ENCODE data around the gene CYP2S1.
A peak's percentile ranks its signal among the peaks of the same experiment; 100 is the strongest.

CYP2S1 gene

DNA sequence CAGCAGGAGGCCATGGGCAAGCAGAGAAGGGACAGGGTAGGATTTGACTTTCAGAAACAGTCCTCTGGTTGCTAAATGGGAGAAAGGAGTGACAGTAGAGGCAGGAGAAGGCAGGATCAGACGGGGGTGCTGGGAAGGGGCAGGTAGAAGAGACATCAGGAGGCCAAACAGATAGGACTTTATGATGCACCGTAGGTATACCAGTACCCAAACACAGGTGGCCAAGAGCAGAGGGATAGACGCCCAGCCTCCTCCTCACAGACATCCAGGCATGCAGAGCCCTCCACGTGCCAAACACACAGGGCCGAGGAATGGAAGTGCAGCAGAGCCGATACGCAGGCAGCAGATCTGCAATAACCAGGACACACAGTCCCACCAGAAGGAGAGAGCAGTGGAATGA lies 24.7 kb downstream of the CYP2S1 start:
- Histone ChIP-seq H3K4me1 (ENCODE audit: control insufficient read depth in 2 of 2, insufficient read depth in 1 of 2, low read depth in 1 of 2, low read length in 2 of 2) (peaks cover 12 to 20% of the 10 kb centered on the region in 2 donors), H3K79me1 (ENCODE audit: low read depth, low read length) (peaks cover 17% of the 10 kb centered on the region), H3K9me3 (replicated peaks in 1 of 2; ENCODE audit: control insufficient read depth in 2 of 2, insufficient read depth in 1 of 2, low read depth in 1 of 2, low read length in 2 of 2) (peaks cover 0 to 2% of the 10 kb centered on the region in 2 donors), H3K4ac (ENCODE audit: low read length) (no peak overlapping the region), H4K91ac (ENCODE audit: low read depth, low read length, poor library complexity) (no peak overlapping the region), H2BK5ac (ENCODE audit: low read length) (peak overlapping the region; percentile 39), H3K36me3 (replicated peaks in 1 of 2; ENCODE audit: control insufficient read depth in 2 of 2, insufficient read depth in 2 of 2, low read length in 2 of 2) (peaks cover 10 to 11% of the 10 kb centered on the region in 2 donors), H4K8ac (ENCODE audit: low read depth, low read length) (no peak overlapping the region), H3K27me3 (ENCODE audit: control insufficient read depth in 3 of 3, insufficient read depth in 3 of 3, low read depth in 1 of 3, low read length in 3 of 3) (no peaks in the 10 kb centered on the region), H3K4me3 (ENCODE audit: low read length in 2 of 2) (peak overlapping the region in 1 of 2 donors; percentile 56), H3K14ac (ENCODE audit: low read length) (no peak overlapping the region), H2AK5ac (ENCODE audit: low read depth, low read length) (peak overlapping the region; percentile 30), H3K9ac (ENCODE audit: low read depth, low read length, poor library complexity) (peak overlapping the region; percentile 50), H2AFZ (ENCODE audit: low read length) (peak overlapping the region; percentile 1), H2BK12ac (ENCODE audit: low read length) (peak overlapping the region; percentile 10), H2BK120ac (ENCODE audit: low read depth, low read length) (no peak overlapping the region), H3K27ac (replicated peaks; ENCODE audit: low read length) (no peak overlapping the region), H3K4me2 (ENCODE audit: insufficient read depth, low read length, poor library complexity, severe bottlenecking) (no peak overlapping the region), H3K23ac (ENCODE audit: low read depth, low read length, poor library complexity) (peak overlapping the region; percentile 21), H3K18ac (ENCODE audit: low read length) (no peak overlapping the region), H2BK15ac (ENCODE audit: low read length) (peak overlapping the region; percentile 1)
- WGBS, 2 donors (ENCODE audit: extremely low coverage in 2 of 2, insufficient read length in 2 of 2, insufficient replicate concordance in 1 of 2): no CpG with 5 or more reads among the region's 7 CpGs
- DNase-seq (ENCODE audit: low spot score): no peak

DNA sequence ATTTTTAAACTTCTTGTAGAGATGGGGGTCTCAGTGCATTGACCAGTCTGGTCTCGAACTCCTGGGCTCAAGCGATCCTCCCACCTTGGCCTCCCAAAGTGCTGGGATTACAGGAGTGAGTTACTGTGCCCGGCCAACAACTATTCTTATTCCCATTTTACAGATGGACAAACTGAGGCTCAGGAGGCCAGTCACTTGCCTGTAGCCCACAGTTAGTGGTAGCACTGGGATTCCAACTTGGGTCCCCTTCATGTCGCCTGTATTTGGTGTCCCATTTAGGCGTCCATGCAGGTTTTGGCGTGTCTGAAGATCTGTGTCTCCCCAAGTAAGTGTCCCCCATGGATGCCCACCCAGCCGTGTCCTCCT lies 25.2 kb downstream of the CYP2S1 start:
- H2BK120ac ChIP-seq (ENCODE audit: low read depth, low read length): peak overlapping the region; percentile 56
- peak overlapping the region; percentile 39 for H2BK5ac ChIP-seq (ENCODE audit: low read length)
- H3K23ac ChIP-seq (ENCODE audit: low read depth, low read length, poor library complexity): no peak overlapping the region
- DNase-seq (ENCODE audit: low spot score): no peak
- peak overlapping the region; percentile 99 for H2BK12ac ChIP-seq (ENCODE audit: low read length)
- peak overlapping the region; percentile 56 to 72 for H3K4me3 ChIP-seq (ENCODE audit: low read length in 2 of 2)
- no peaks in the 10 kb centered on the region for H3K27me3 ChIP-seq (ENCODE audit: control insufficient read depth in 3 of 3, insufficient read depth in 3 of 3, low read depth in 1 of 3, low read length in 3 of 3)
- peak overlapping the region; percentile 99 for H3K18ac ChIP-seq (ENCODE audit: low read length)
- peak overlapping the region; percentile 3 for H4K8ac ChIP-seq (ENCODE audit: low read depth, low read length)
- H3K14ac ChIP-seq (ENCODE audit: low read length): no peak overlapping the region
- H2BK15ac ChIP-seq (ENCODE audit: low read length): peak overlapping the region; percentile 30
- H3K4me1 ChIP-seq (ENCODE audit: control insufficient read depth in 2 of 2, insufficient read depth in 1 of 2, low read depth in 1 of 2, low read length in 2 of 2): peaks cover 13 to 22% of the 10 kb centered on the region in 2 donors
- peaks cover 10 to 11% of the 10 kb centered on the region in 2 donors for H3K36me3 ChIP-seq (replicated peaks in 1 of 2; ENCODE audit: control insufficient read depth in 2 of 2, insufficient read depth in 2 of 2, low read length in 2 of 2)
- peaks cover 0 to 2% of the 10 kb centered on the region in 2 donors for H3K9me3 ChIP-seq (replicated peaks in 1 of 2; ENCODE audit: control insufficient read depth in 2 of 2, insufficient read depth in 1 of 2, low read depth in 1 of 2, low read length in 2 of 2)
- H3K4ac ChIP-seq (ENCODE audit: low read length): peak overlapping the region; percentile 86
- H3K4me2 ChIP-seq (ENCODE audit: insufficient read depth, low read length, poor library complexity, severe bottlenecking): peak overlapping the region; percentile 84
- peaks cover 17% of the 10 kb centered on the region for H3K79me1 ChIP-seq (ENCODE audit: low read depth, low read length)
- H2AK5ac ChIP-seq (ENCODE audit: low read depth, low read length): peak overlapping the region; percentile 33
- WGBS, 2 donors (ENCODE audit: extremely low coverage in 2 of 2, insufficient read length in 2 of 2, insufficient replicate concordance in 1 of 2): no CpG with 5 or more reads among the region's 7 CpGs
- peak overlapping the region; percentile 93 for H3K9ac ChIP-seq (ENCODE audit: low read depth, low read length, poor library complexity)
- peak overlapping the region; percentile 82 for H4K91ac ChIP-seq (ENCODE audit: low read depth, low read length, poor library complexity)
- H3K27ac ChIP-seq (replicated peaks; ENCODE audit: low read length): peak overlapping the region; percentile 98
- peak overlapping the region; percentile 81 for H2AFZ ChIP-seq (ENCODE audit: low read length)

DNA sequence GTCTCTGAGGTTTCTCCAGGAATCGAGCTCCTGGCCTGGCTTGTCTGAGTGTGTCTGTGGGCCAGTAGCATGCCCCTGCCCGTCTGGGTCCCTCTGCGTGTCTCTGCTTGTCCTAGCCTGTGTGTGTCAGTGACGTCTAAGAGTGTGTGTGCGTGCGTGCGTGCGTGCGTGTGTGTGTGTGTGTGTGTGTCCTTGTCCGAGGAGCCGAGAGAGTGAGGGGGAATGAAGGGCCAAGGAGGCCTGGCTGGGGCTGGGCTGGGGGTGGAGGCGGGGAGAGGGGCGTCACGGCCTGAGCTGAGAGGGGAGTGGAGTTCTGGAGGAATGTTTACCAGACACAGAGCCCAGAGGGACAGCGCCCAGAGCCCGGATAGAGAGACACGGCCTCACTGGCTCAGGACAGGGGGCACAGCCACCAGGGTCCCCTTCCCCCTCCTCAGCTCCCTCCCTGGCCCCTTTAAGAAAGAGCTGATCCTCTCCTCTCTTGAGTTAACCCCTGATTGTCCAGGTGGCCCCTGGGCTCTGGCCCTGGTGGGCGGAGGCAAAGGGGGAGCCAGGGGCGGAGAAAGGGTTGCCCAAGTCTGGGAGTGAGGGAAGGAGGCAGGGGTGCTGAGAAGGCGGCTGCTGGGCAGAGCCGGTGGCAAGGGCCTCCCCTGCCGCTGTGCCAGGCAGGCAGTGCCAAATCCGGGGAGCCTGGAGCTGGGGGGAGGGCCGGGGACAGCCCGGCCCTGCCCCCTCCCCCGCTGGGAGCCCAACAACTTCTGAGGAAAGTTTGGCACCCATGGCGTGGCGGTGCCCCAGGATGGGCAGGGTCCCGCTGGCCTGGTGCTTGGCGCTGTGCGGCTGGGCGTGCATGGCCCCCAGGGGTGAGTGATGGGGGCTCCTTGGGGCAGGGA lies 25.8 kb downstream of the CYP2S1 start, which contains the start of gene AXL:
Gene AXL (plus strand): TSS at position 609 of the 893 bp plus-strand sequence. CDS start 170 bp downstream, at position 779.
- peak within 1 kb of the TSS; percentile 82 for H4K91ac ChIP-seq (ENCODE audit: low read depth, low read length, poor library complexity)
- peak within 1 kb of the TSS; percentile 69 for H2BK120ac ChIP-seq (ENCODE audit: low read depth, low read length)
- H2BK15ac ChIP-seq (ENCODE audit: low read length): peak within 1 kb of the TSS; percentile 82
- H3K9ac ChIP-seq (ENCODE audit: low read depth, low read length, poor library complexity): peak within 1 kb of the TSS; percentile 95
- H3K4ac ChIP-seq (ENCODE audit: low read length): peak within 1 kb of the TSS; percentile 86
- H2AK5ac ChIP-seq (ENCODE audit: low read depth, low read length): peak within 1 kb of the TSS; percentile 95
- WGBS, 2 donors (ENCODE audit: extremely low coverage in 2 of 2, insufficient read length in 2 of 2, insufficient replicate concordance in 1 of 2): no CpG with 5 or more reads among the region's 32 CpGs
- H3K23ac ChIP-seq (ENCODE audit: low read depth, low read length, poor library complexity): peak within 1 kb of the TSS; percentile 62
- peak within 1 kb of the TSS; percentile 99 for H2BK12ac ChIP-seq (ENCODE audit: low read length)
- H4K8ac ChIP-seq (ENCODE audit: low read depth, low read length): peak within 1 kb of the TSS; percentile 3
- H3K4me2 ChIP-seq (ENCODE audit: insufficient read depth, low read length, poor library complexity, severe bottlenecking): peak within 1 kb of the TSS; percentile 84
- H3K79me1 ChIP-seq (ENCODE audit: low read depth, low read length): peaks cover 20% of the 10 kb centered on the region
- peak within 1 kb of the TSS; percentile 32 for H3K14ac ChIP-seq (ENCODE audit: low read length)
- H2BK5ac ChIP-seq (ENCODE audit: low read length): peak within 1 kb of the TSS; percentile 98
- peaks cover 18 to 26% of the 10 kb centered on the region in 2 donors for H3K4me1 ChIP-seq (ENCODE audit: control insufficient read depth in 2 of 2, insufficient read depth in 1 of 2, low read depth in 1 of 2, low read length in 2 of 2)
- DNase-seq (ENCODE audit: low spot score): peak; percentile 86
- peak within 1 kb of the TSS; percentile 98 for H3K27ac ChIP-seq (replicated peaks; ENCODE audit: low read length)
- peaks cover 10 to 11% of the 10 kb centered on the region in 2 donors for H3K36me3 ChIP-seq (replicated peaks in 1 of 2; ENCODE audit: control insufficient read depth in 2 of 2, insufficient read depth in 2 of 2, low read length in 2 of 2)
- H3K4me3 ChIP-seq (ENCODE audit: low read length in 2 of 2): peak within 1 kb of the TSS; percentile 56 to 86
- peak within 1 kb of the TSS; percentile 81 for H2AFZ ChIP-seq (ENCODE audit: low read length)
- H3K18ac ChIP-seq (ENCODE audit: low read length): peak within 1 kb of the TSS; percentile 99
- H3K27me3 ChIP-seq (ENCODE audit: control insufficient read depth in 3 of 3, insufficient read depth in 3 of 3, low read depth in 1 of 3, low read length in 3 of 3): no peaks in the 10 kb centered on the region
- H3K9me3 ChIP-seq (replicated peaks in 1 of 2; ENCODE audit: control insufficient read depth in 2 of 2, insufficient read depth in 1 of 2, low read depth in 1 of 2, low read length in 2 of 2): peaks cover 0 to 2% of the 10 kb centered on the region in 2 donors
